ENCODE measurements around the gene TPD52L2.

The TPD52L2 gene

DNA sequence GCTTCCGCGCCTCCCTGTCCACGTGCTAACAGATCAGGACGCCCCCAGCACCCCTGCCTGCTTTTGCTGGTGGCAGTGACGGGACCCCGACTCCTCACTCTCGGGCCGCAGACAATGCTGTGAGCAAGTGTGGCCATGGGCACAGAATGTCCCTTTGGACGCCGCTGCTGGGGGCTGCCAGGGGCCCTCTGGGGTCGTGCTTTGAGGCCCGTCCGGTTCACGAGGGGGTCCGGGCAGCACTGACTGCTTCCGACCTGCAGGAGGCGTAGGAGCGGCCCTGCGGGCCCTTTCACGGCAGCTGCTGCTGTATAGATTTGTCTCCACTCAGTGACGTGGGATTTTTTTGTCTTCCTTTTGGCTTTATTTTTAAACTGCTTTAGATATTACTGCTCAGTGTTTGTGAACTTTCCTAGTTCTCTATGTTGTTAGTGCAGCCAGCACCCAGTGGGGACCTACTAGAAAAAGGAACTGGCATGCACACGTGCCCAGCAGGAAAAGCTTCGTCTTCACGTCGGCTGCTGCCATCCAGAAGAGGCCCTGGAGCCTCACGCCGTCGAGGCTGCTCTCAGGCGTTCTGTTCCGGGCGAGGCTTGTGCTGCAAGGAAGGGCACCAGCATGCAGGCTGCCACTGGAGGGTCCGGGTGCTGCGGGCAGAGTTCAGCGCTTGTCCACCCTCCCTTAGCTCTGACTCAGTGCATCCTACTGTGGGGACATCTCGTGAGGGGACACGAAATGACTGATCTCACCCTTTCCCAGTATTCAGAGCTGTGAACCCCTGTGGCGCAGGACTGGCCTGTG is 69.4 kb downstream of the TPD52L2 start:
- no peak for DNase-seq

DNA sequence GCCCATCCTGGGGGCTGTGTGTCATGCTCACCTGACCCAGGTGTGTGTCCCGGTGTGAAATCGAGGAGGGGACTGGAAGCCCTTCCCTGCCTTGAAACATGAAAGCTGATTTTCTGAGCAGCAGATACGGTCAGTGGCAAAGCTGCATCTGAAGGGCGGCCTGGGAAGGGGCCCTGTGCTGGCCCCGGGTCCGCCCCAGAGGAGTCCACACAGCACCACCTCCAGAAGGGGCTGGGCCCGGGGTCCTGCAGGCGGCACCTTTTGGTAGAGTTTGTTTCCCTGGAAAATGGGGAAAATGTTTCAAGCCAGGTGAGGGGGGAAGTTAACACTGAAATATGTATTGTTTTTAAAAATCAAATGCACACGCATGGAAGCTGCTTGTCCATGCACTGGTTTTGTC is 70.4 kb downstream of the TPD52L2 start:
- no peak for DNase-seq

DNA sequence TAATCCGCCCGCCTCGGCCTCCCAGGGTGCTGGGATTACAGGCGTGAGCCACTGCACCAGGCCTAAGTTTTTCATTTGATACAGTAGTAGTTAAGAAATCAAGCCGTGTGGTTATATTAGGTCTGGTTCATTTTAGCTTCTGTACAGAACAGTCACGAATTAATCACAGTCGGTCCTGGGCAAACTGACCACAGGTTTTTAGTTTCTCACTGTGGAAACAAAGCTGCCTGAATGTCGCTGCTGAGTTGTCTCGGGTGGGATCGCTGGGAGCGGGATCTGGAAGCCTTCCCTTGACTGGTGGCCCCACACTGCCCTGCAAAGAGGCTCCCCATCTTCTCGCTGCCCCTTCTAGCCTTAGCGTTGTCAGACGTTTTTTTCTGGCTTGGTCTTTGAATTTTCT is 72.5 kb downstream of the TPD52L2 start:
- DNase-seq = no peak

DNA sequence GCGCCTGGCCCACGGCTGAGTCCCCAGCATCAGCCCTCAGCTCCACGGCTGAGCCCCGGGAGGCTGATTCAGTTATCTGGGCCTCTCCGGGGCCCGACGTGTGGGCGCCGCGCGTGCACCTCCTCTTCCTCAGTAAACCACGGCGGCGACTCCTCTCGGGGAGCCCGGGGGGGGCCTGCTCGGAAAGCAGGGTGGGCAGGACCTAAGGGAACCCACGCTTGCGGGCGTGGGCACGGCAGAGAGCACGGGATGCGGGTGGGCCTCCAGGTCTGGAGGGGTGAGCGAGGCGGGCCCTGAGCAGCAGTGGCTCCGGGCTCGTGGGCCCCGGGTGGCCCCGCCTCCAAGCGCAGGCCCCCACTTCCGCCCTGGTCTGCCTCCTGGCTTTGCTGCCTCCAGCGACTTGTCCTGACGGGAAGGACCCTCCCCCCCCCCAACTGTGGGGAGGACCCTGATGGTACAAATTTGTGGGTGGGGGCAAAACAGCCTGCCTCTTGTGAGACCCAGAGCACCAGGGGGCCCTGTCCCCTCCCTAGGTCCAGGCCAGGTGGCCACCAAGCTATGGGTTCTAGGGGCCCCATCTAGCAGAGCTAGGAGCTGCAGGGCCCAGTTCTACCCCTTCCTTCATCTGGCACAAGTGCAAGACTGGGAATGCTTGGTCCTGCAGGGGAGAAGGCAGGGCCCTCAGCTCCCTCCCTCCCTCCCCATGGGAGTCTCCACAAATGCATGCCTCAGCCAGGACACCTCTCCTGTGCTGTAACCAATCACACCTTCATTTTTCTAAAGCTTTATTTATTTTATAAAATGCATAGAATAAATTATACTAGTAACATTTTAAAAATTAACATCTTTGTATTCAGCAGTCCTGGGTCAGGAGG is 74.2 kb downstream of the TPD52L2 start:
- no peak for DNase-seq

DNA sequence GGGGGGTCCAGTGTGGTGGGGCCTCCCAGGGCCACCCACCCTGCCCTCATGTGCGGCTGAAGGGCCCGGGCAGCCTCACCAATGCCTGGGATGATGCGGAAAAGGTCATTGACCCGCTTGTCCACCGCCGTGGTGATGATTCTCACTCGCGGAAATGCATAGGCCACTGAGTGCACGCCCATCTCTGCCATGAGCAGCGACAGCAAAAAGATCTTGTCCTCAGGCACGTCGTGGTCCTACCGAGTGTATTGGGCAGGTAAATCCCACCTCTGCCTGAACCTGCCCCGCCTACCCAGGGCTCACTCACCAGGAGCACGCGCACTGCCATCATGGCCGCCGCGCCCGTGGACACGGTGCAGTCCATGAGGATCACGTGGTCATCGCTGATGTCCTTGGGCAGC is 75.0 kb downstream of the TPD52L2 start:
- DNase-seq = no peak

DNA sequence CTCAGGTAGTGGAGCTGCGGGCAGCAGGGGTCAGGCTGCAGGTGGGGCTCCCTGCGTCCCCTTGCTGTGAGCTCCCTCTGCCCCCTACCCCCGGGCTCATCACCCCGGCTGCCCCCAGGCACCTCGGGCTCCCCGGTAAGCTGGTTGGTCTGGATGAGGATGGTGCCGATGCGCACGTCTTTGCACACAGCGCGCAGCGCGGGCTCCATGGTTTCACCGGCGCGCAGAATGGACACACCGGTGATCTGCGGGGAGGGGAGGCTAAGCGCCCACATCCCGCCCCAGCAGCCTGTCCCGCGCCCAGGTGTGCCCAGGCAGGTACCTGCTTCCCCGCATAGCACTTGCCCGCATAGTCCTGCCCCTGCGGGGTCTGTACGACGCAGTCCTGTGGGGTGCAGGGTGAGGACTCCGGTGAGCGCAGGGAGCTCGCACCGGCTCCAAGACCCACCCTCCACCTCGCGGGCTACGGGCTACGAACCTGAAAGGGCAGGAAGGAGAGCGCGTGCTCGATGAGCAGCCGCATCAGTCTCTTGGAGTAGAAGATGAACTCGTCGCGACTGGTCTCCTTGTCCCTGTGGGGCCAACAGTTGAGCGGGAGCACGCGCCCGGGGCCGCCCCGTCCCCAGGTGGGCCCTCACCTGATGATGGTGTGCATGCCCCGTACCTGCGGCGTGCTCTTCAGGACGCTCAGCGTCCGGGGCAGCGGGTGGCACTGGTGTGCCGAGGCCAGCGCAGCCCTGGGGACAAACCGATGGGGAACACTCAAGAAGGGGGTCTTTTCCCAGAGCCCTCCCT is 75.6 kb downstream of the TPD52L2 start:
- DNase-seq = no peak
